Liver (tissue), 3 donors: ENCODE results near the gene RHOU.

Experiments
- EGR1 ChIP-seq, 2 donors: IDR thresholded peaks; 2 replicates each; pipeline ENCODE4 v1.6.1; 2016 to 2018; ENCODE audit warnings: antibody characterized with exemption in 2 of 2, low read depth in 2 of 2
- FOXA1 ChIP-seq: IDR thresholded peaks from 2 replicates; pipeline ENCODE4 v1.6.1; 2016; ENCODE audit warnings: antibody characterized with exemption
- GABPA ChIP-seq, 2 donors: IDR thresholded peaks in 1 of 2; conservative IDR thresholded peaks in 1 of 2; 2 replicates each; pipeline ENCODE4 v1.6.1; 2016; ENCODE audit warnings: antibody characterized with exemption in 2 of 2, mild to moderate bottlenecking in 1 of 2, moderate library complexity in 1 of 2
- HNF4A ChIP-seq, 2 donors: conservative IDR thresholded peaks; 2 replicates each; pipeline ENCODE4 v1.6.1; 2016; ENCODE audit warnings: antibody characterized with exemption in 2 of 2, mild to moderate bottlenecking in 2 of 2
- JUND ChIP-seq, 2 donors: IDR thresholded peaks; 2 replicates each; pipeline ENCODE4 v1.6.1; 2016; ENCODE audit warnings: antibody characterized with exemption in 2 of 2
- RAD21 ChIP-seq, 2 donors: IDR thresholded peaks; 2 replicates each; pipeline ENCODE4 v1.6.1; 2016; ENCODE audit warnings: antibody characterized with exemption in 2 of 2, mild to moderate bottlenecking in 2 of 2
- RXRA ChIP-seq, 2 donors: IDR thresholded peaks; 2 replicates each; pipeline ENCODE4 v1.6.1; 2017 to 2018; ENCODE audit warnings: antibody characterized with exemption in 2 of 2, mild to moderate bottlenecking in 1 of 2
- TAF1 ChIP-seq: conservative IDR thresholded peaks from 2 replicates; pipeline ENCODE4 v1.6.1; 2016; ENCODE audit warnings: antibody characterized with exemption, mild to moderate bottlenecking
- YY1 ChIP-seq: IDR thresholded peaks from 2 replicates; pipeline ENCODE4 v1.6.1; 2016; ENCODE audit warnings: antibody characterized with exemption, mild to moderate bottlenecking
- TF ChIP-seq, protein P1 (sequence below): IDR thresholded peaks from 2 replicates; pipeline ENCODE4 v1.6.1; 2016; ENCODE audit warnings: antibody characterized with exemption, mild to moderate bottlenecking
- TF ChIP-seq, protein P2 (sequence below): fragments of 150-350 bp; IDR thresholded peaks from 2 replicates; pipeline ENCODE4 v1.5.1; 2017; ENCODE audit warnings: improper control_type of control experiment, low read depth, low read length; ENCODE audit not compliant: missing input control
- TF ChIP-seq, protein P3 (sequence below): IDR thresholded peaks from 2 replicates; pipeline ENCODE4 v1.6.1; 2016; ENCODE audit warnings: antibody characterized with exemption
- donor health status: healthy.
- donor health status: healthy.

DNA sequence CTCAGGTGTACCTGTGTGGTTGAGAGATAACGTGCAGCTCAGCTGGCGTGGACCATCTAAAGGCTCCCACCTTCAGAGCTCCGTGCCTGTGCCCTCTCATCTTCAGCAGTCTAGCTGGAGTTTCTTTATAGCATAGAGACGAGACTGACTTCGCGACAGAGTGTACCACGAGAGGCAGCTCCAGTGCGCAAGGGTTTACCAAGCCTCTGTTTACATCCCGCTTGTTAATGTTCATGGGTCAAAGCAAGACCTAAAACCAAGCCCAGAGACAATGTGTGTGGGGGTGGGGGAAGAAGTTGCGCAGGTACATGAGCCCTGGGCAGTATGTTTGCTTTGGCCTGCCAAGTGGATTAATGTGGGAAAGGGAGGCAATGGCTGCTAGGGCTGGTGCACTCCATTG, 15.6 kb downstream of the RHOU start:
- TF ChIP-seq GABPA (IDR thresholded peaks at IDR 0.05 in 1 of 2, conservative IDR thresholded peaks at IDR 0.05 in 1 of 2) (no peak), EGR1 (IDR thresholded peaks at IDR 0.05; ENCODE audit: low read depth in 2 of 2) (no peak), JUND (IDR thresholded peaks at IDR 0.05) (no peak), HNF4A (conservative IDR thresholded peaks at IDR 0.05) (no peak), RAD21 (IDR thresholded peaks at IDR 0.05) (no peak), FOXA1 (no peak), RXRA (IDR thresholded peaks at IDR 0.05) (no peak), TAF1 (no peak), YY1 (no peak)
- TF ChIP-seq, protein P1, sequence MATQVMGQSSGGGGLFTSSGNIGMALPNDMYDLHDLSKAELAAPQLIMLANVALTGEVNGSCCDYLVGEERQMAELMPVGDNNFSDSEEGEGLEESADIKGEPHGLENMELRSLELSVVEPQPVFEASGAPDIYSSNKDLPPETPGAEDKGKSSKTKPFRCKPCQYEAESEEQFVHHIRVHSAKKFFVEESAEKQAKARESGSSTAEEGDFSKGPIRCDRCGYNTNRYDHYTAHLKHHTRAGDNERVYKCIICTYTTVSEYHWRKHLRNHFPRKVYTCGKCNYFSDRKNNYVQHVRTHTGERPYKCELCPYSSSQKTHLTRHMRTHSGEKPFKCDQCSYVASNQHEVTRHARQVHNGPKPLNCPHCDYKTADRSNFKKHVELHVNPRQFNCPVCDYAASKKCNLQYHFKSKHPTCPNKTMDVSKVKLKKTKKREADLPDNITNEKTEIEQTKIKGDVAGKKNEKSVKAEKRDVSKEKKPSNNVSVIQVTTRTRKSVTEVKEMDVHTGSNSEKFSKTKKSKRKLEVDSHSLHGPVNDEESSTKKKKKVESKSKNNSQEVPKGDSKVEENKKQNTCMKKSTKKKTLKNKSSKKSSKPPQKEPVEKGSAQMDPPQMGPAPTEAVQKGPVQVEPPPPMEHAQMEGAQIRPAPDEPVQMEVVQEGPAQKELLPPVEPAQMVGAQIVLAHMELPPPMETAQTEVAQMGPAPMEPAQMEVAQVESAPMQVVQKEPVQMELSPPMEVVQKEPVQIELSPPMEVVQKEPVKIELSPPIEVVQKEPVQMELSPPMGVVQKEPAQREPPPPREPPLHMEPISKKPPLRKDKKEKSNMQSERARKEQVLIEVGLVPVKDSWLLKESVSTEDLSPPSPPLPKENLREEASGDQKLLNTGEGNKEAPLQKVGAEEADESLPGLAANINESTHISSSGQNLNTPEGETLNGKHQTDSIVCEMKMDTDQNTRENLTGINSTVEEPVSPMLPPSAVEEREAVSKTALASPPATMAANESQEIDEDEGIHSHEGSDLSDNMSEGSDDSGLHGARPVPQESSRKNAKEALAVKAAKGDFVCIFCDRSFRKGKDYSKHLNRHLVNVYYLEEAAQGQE: no peak
- TF ChIP-seq, protein P2, sequence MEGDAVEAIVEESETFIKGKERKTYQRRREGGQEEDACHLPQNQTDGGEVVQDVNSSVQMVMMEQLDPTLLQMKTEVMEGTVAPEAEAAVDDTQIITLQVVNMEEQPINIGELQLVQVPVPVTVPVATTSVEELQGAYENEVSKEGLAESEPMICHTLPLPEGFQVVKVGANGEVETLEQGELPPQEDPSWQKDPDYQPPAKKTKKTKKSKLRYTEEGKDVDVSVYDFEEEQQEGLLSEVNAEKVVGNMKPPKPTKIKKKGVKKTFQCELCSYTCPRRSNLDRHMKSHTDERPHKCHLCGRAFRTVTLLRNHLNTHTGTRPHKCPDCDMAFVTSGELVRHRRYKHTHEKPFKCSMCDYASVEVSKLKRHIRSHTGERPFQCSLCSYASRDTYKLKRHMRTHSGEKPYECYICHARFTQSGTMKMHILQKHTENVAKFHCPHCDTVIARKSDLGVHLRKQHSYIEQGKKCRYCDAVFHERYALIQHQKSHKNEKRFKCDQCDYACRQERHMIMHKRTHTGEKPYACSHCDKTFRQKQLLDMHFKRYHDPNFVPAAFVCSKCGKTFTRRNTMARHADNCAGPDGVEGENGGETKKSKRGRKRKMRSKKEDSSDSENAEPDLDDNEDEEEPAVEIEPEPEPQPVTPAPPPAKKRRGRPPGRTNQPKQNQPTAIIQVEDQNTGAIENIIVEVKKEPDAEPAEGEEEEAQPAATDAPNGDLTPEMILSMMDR: no peak
- TF ChIP-seq, protein P3, sequence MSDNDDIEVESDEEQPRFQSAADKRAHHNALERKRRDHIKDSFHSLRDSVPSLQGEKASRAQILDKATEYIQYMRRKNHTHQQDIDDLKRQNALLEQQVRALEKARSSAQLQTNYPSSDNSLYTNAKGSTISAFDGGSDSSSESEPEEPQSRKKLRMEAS: no peak
